ENCODE measurements around the gene GK.
A peak's percentile ranks its signal among the peaks of the same experiment; 100 is the strongest.
"Not testable (repeated sequence)": the region's sequence is repeated elsewhere in the genome, so short reads cannot be mapped to it uniquely, and the experiment has no call there.

Gene GK

DNA sequence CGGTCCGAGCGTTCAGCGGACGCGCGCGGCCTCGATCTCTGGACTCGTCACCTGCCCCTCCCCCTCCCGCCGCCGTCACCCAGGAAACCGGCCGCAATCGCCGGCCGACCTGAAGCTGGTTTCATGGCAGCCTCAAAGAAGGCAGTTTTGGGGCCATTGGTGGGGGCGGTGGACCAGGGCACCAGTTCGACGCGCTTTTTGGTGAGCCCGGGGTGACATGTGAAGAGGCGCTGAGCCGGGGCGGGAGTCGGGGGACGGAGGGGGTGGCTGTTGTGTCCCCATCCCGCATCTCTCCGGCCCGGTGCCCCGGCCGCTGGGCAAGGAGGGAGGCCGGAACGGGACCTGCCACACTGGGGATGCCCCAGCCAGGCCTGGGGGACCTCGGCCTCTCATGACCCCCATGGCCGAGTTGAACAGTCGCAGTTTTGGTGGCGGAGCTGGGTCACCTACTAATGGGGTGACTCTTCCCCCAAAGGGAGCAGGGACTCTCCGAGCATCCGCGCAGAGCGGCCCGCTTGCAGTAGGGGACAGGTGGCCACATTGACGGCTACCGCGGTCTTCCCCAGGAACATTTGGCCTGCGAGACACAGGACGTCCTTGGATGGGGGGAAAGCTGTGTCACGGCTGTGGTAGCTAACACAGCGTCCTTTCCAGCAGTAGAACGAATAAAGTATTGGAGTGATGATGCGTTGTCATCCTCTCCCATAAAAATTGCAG is at the start of gene GK:
Gene GK, plus strand, starts transcription at position 9 of the 717 bp plus-strand sequence. Its CDS starts 115 bp downstream, at position 124.
- no peak for DNase-seq

DNA sequence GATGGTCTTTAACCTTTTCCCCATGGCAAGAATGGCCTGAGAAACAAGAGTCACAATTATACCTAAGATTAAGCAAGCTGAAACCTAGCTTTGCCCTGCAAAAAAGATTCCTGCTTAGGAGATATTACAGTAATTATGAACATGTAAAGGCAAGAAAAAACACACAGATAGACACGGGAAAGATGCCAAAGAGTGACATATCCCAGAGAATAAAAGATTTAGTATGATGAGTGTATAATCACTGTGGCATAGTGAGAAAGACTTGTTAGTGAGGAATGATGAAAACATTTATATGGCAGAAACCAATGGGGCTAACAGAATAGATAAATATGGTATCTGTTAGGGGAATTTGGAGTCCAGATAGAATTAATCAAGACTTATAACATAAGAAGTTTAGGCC is 46.1 kb upstream of the GK start:
- no peak for DNase-seq

GRCh38 chrX:30610026-30610425 is 43.2 kb upstream of the GK start:
- no peak for DNase-seq

- no peak for DNase-seq
Measured at GRCh38 chrX:30612250-30612655, 41.0 kb upstream of the GK start.

- DNase-seq, result peak; percentile 2
Measured at GRCh38 chrX:30613721-30614120, 39.5 kb upstream of the GK start.

DNA sequence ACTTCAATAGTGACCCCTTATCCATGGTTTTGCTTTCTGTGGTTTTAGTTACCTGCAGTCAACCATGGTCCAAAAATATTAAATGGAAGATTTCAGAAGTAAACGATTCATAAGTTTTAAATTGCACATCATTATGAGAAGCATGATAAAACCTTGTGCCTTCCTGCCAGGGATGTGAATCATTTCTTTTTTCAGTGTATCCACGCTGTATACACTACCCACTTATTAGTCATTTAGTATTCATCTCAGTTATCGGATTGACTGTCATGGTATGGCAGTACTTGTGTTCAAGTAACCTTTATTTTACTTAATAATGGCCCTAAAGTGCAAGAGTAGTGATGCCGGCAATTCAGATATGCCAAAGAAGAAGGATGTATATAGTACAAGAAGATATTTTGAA is 38.0 kb upstream of the GK start:
- no peak for DNase-seq

DNA sequence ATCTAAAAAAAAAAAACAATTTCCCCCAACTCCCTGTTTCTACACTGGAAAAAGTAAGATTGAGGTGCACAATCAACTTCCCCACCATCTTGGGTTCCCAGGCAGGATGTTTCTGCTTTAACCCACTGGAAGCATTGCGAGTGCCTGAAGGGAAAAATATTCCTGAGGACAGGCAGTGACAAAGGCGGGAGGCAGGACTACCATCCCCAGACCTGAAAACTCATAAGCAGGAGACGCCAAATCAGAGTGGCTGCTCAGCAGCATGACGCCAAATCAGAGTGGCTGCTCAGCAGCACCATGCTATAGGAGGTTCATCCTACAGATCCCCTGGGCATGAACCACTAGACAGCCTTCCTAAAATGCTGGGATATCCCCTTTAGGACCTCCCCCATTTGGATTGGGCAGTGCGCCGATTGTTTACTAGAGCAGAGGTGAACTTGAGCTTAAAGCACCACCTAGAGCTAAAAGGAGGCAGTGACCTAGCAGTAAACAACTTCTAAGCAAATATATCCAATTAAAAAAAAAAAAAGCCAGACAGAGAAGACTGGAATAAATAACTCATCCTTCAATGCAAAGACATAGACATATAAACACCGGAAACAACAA is 35.0 kb upstream of the GK start:
- no peak for DNase-seq

- DNase-seq, result no peak
Measured at GRCh38 chrX:30620125-30620524, 33.1 kb upstream of the GK start.

GRCh38 chrX:30620980-30621618 is 32.1 kb upstream of the GK start:
- no peak for DNase-seq

DNA sequence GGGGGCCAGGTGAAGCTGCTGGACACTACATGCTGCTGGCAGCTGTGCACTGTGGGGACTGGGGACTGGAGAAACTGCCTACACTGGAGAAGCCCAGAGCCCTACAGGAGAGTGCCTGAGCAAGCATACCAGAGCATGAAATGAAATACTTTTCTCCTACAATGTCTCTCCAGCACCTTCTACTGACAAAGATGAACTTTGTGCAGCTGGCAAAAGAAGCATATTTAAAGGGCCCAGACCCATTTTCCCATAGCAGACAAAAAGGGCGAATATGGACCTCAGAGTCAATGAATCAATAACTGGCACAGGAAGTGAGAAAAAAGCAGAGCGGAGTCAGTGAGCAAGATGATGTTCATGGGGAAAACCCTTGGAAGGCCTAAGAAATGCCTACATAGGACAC is 30.9 kb upstream of the GK start:
- no peak for DNase-seq

- DNase-seq, result no peak
Measured at GRCh38 chrX:30626402-30626801, 26.8 kb upstream of the GK start.

GRCh38 chrX:30627818-30628652 is 25.2 kb upstream of the GK start:
- no peak for DNase-seq

DNA sequence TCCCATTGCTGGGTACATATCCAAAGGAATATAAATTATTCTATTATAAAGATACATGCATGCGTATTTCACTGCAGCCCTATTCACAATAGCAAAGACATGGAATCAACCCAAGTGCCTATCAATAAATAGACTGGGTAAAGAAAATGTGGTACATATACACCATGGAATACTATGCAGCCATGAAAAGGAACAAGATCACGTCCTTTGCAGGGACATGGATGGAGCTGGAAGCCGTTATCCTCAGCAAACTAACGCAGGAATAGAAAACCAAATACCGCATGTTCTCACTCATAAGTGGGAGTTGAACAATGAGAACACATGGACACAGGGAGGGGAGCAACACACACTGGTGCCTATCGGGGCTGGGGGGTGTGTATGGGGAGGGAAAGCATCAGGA is 19.2 kb upstream of the GK start:
- DNase-seq, result not testable (repeated sequence)

GRCh38 chrX:30635630-30636029 is 17.6 kb upstream of the GK start:
- DNase-seq, result peak; percentile 22

DNA sequence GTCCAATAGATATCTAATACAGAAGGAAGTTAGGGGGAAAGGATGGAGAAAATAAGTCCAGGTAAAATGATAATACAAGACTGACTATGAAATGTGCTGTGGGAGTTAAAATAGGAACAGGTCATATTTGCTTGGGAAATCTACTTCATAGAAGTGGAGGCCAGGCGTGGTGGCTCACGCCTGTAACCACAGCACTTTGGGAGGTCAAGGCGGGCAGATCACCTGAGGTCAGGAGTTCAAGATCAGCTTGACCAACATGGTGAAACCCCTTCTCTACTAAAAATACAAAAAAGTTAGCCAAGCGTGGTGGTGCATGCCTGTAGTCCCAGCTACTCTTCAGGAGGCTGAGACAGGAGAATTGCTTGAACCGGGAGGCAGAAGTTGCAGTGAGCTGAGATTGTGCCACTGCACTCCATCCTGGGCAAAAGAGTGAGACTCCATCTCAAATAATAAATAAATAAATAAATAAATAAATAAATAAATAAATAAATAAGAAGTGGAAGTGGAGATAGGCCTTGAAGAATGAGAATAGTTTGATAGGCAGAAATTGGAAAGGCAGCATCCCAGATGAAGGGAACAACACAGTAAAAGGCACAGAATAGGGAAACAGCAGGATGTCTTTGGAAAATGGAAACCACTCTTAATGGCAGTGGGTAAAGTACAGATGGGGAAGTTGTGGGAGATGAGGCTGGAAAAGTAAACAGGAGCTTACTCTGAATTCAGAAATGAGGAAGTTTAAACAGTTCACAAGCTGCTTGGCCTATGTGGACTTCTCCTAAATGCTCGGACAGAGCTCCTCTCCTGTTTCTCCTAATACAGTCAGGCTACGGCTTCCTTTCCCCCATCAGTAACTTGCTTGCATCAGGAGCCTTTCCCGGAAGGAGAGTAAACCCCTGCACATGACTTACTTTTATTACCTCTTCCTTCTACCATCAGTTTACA is 15.1 kb upstream of the GK start:
- no peak for DNase-seq

GRCh38 chrX:30639702-30640101 is 13.5 kb upstream of the GK start:
- not testable (repeated sequence) for DNase-seq

- DNase-seq, result no peak
Measured at GRCh38 chrX:30642642-30643041, 10.6 kb upstream of the GK start.

DNA sequence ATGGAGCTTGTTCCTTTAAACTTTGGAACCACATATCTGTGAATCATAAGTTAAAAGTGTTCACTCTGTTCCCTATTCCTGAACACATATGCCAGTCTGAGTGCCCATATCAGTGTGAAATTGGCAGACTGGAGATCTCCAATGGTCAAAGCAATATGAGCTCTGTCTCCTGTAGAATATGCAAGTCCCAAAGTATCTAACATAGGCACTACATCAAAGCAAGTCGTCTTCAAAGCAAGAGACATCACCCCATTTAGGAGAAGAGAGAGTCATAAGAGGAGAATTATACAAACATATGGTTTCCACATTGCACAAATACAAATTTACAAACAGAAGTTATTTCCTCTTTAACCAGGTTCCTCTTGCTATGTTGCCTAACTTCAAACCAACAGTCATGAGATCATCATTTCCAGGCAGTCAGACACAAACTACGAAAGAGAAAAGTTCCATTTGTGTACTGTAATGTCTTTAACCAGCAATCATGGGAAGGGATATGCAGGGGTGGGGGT is 9.9 kb upstream of the GK start:
- no peak for DNase-seq

GRCh38 chrX:30649859-30650258 is 3.4 kb upstream of the GK start:
- peak; percentile 48 for DNase-seq

GRCh38 chrX:30652527-30653414 is 452 bp upstream of the GK start:
- DNase-seq, result peak; percentile 87

GRCh38 chrX:30654386-30654785 is 1.2 kb downstream of the GK start:
- not testable (repeated sequence) for DNase-seq
